PC-9 (cell line): ENCODE data around the gene SUSD1. TPM values are rescaled to one million over a fixed set of nuclear protein-coding genes. Genes with fewer than 3 reads are reported as not detected.
A peak's percentile ranks its signal among the peaks of the same experiment; 100 is the strongest.

Source experiments
- BruUV-seq: library from RNA; stranded (reverse); fragments of 400-500 nt; replicated peaks from 2 replicates; lab custom pipeline; 2021; lab: Mats Ljungman, UMichigan
- CTCF ChIA-PET: fragments of 300-600 bp; sonication (Branson Sonifier 250); formaldehyde crosslinking; loops from one replicate; lab custom pipeline; 2022; ENCODE audit warnings: antibody characterized with exemption; lab: Charles Lee
- POLR2A ChIA-PET: fragments of 300-600 bp; sonication (Branson Sonifier 250); formaldehyde crosslinking; loops from one replicate; lab custom pipeline; 2022; ENCODE audit warnings: antibody characterized with exemption; ENCODE audit not compliant: unreplicated experiment; lab: Charles Lee
- DNase-seq, 2 experiments: peaks; one replicate each; pipeline versions ENCODE4 v3.0.0 to v3.0.0-alpha.2; 2015 to 2022; ENCODE audit warnings: mixed read lengths in 1 of 2
- H2AFZ ChIP-seq: fragments of 200-600 bp; sonication (generic); 2 replicates; pipeline ENCODE4 v1.8.1; 2017; ENCODE audit warnings: antibody characterized with exemption
- H3F3A ChIP-seq: fragments of 200-600 bp; sonication (generic); 2 replicates; pipeline ENCODE4 v1.8.1; 2017; ENCODE audit warnings: antibody characterized with exemption, mild to moderate bottlenecking, low read depth; ENCODE audit not compliant: insufficient read depth
- H3K27ac ChIP-seq: fragments of 200-600 bp; sonication (generic); 2 replicates; pipeline ENCODE4 v1.6.1; 2016; ENCODE audit warnings: mixed run types
- H3K27me3 ChIP-seq: fragments of 200-600 bp; sonication (generic); 2 replicates; pipeline ENCODE4 v1.6.1; 2016; ENCODE audit warnings: low read depth, mixed run types; ENCODE audit not compliant: insufficient read depth
- H3K36me3 ChIP-seq: fragments of 200-600 bp; sonication (generic); 2 replicates; pipeline ENCODE4 v1.6.1; 2016; ENCODE audit warnings: low read depth, mixed run types
- H3K4me1 ChIP-seq: fragments of 200-600 bp; sonication (generic); replicated peaks from 2 replicates; pipeline ENCODE4 v1.6.1; 2016; ENCODE audit warnings: mixed run types; ENCODE audit not compliant: insufficient read depth
- H3K4me2 ChIP-seq: fragments of 200-600 bp; sonication (generic); 2 replicates; pipeline ENCODE4 v1.6.1; 2017; ENCODE audit warnings: mixed run types
- H3K4me3 ChIP-seq: fragments of 200-600 bp; sonication (generic); 2 replicates; pipeline ENCODE4 v1.6.1; 2016; ENCODE audit warnings: mixed run types
- H3K79me2 ChIP-seq: fragments of 200-600 bp; sonication (generic); 2 replicates; pipeline ENCODE4 v1.6.1; 2017; ENCODE audit warnings: low read depth, mixed run types
- H3K9me2 ChIP-seq: fragments of 200-600 bp; sonication (generic); 2 replicates; pipeline ENCODE4 v1.8.1; 2017; ENCODE audit warnings: mild to moderate bottlenecking; ENCODE audit not compliant: insufficient read depth
- H3K9me3 ChIP-seq: fragments of 200-600 bp; sonication (generic); 2 replicates; pipeline ENCODE4 v1.8.1; 2016; ENCODE audit warnings: low read depth; ENCODE audit not compliant: insufficient read depth
- H4K20me1 ChIP-seq: fragments of 200-600 bp; sonication (generic); 2 replicates; pipeline ENCODE4 v1.8.1; 2017; ENCODE audit not compliant: insufficient read depth
- CTCF ChIP-seq: fragments of 200-600 bp; sonication (generic); conservative IDR thresholded peaks from 2 replicates; pipeline ENCODE4 v1.6.1; 2017; ENCODE audit warnings: mixed run types, antibody characterized with exemption, mild to moderate bottlenecking, moderate library complexity
- EZH2 ChIP-seq: fragments of 200-600 bp; sonication (generic); IDR thresholded peaks from 2 replicates; pipeline ENCODE4 v1.8.0; 2017; ENCODE audit warnings: antibody characterized with exemption, low read depth
- intact Hi-C: fragments of 100-400 bp; cut with micrococcal nuclease; formaldehyde crosslinking; loops from one replicate; pipeline ENCODE4 v1.10.0; 2022; ENCODE audit not compliant: unreplicated experiment
- total RNA-seq: library from RNA; stranded (reverse); gene quantifications from 2 replicates; pipeline ENCODE4 v1.2.3, GENCODE V29; 2021

SUSD1 gene
- total RNA-seq, 1 experiment from 2014 or later, result 23.2 TPM

- peaks cover 64% of the 10 kb centered on the region for H3K4me1 ChIP-seq
- TF ChIP-seq EZH2, result no peak
- peaks cover 56% of the 10 kb centered on the region for H3F3A ChIP-seq
- no peak for DNase-seq
- H2AFZ ChIP-seq, result no peak overlapping the region
- no TSS peak for BruUV-seq
- no peaks in the 10 kb centered on the region for H4K20me1 ChIP-seq
- peaks cover 35% of the 10 kb centered on the region for H3K79me2 ChIP-seq
- POLR2A ChIA-PET, result interaction anchor here (0.6 kb wide), 2 partner anchors 30 to 955 kb away, joined by 4 read pairs; no protein-coding TSS in a partner anchor
- peaks cover 8% of the 10 kb centered on the region; the same call in 1 of the 2 replicates for H3K36me3 ChIP-seq
- no peaks in the 10 kb centered on the region for H3K9me2 ChIP-seq
- no peaks in the 10 kb centered on the region for H3K27me3 ChIP-seq
- CTCF ChIA-PET, result interaction anchor here (1.4 kb wide), 1 partner anchor 64 kb away, joined by 3 read pairs; no protein-coding TSS in a partner anchor
- H3K4me3 ChIP-seq, result no peak overlapping the region
- H3K4me2 ChIP-seq, result no peak overlapping the region
- no peaks in the 10 kb centered on the region for H3K9me3 ChIP-seq
- intact Hi-C loops, result no loop called here
- no peak overlapping the region for H3K27ac ChIP-seq
Measured at GRCh38 chr9:112176524-112176923, 1.4 kb upstream of the SUSD1 start.

- CTCF ChIA-PET, result interaction anchor here (1.4 kb wide), 1 partner anchor 63 kb away, joined by 3 read pairs; no protein-coding TSS in a partner anchor
- H3K4me3 ChIP-seq, result peak overlapping the region; percentile 84
Measured at GRCh38 chr9:112175796-112176315, 759 bp upstream of the SUSD1 start.

GRCh38 chr9:112174222-112174964 lies 704 bp downstream of the SUSD1 start:
- CTCF ChIA-PET, result interaction anchor here (0.6 kb wide), 1 partner anchor 1404 kb away, joined by 12 read pairs; no protein-coding TSS in a partner anchor
- intact Hi-C loops, result loop anchor here (5.0 kb wide), 1 partner anchor 142 kb away; no protein-coding TSS in a partner anchor

More at GRCh38 chr9:112175796-112176315, 759 bp upstream of the SUSD1 start:
- Histone ChIP-seq H3F3A (peaks cover 56% of the 10 kb centered on the region), H3K4me2 (peak overlapping the region; percentile 95), H3K27me3 (no peaks in the 10 kb centered on the region), H4K20me1 (no peaks in the 10 kb centered on the region), H2AFZ (no peak overlapping the region), H3K27ac (peak overlapping the region; percentile 86; the same call in 1 of the 2 replicates), H3K9me2 (no peaks in the 10 kb centered on the region), H3K79me2 (peaks cover 42% of the 10 kb centered on the region), H3K36me3 (peaks cover 8% of the 10 kb centered on the region; the same call in 1 of the 2 replicates), H3K4me1 (peaks cover 65% of the 10 kb centered on the region), H3K9me3 (no peaks in the 10 kb centered on the region)
- TF ChIP-seq EZH2 (no peak), CTCF (no peak)
- no TSS peak for BruUV-seq
- POLR2A ChIA-PET, result interaction anchor here (0.6 kb wide), 1 partner anchor 31 kb away, joined by 4 read pairs; no protein-coding TSS in a partner anchor
- DNase-seq, result no peak
- intact Hi-C loops, result no loop called here

More at GRCh38 chr9:112174222-112174964, 704 bp downstream of the SUSD1 start:
- peaks cover 54% of the 10 kb centered on the region for H3F3A ChIP-seq
- POLR2A ChIA-PET, result interaction anchor here (0.6 kb wide), 1 partner anchor 477 kb away, joined by 3 read pairs; no protein-coding TSS in a partner anchor
- peak overlapping the region; percentile 86 for H3K27ac ChIP-seq
- H2AFZ ChIP-seq, result peak overlapping the region; percentile 60
- DNase-seq, result peak; percentile 81
- peaks cover 50% of the 10 kb centered on the region for H3K79me2 ChIP-seq
- BruUV-seq, result no TSS peak
- TF ChIP-seq EZH2 (no peak), CTCF (no peak)
- H3K9me3 ChIP-seq, result no peaks in the 10 kb centered on the region
- peaks cover 8% of the 10 kb centered on the region; the same call in 1 of the 2 replicates for H3K36me3 ChIP-seq
- no peaks in the 10 kb centered on the region for H3K9me2 ChIP-seq
- peak overlapping the region; percentile 88 for H3K4me2 ChIP-seq
- H3K4me3 ChIP-seq, result peak overlapping the region; percentile 84; the same call in 1 of the 2 replicates
- H4K20me1 ChIP-seq, result no peaks in the 10 kb centered on the region
- H3K4me1 ChIP-seq, result peaks cover 63% of the 10 kb centered on the region
- no peaks in the 10 kb centered on the region for H3K27me3 ChIP-seq
